H4 (cell line): Measurements from ENCODE around the gene PTGR1. TPM values are rescaled to one million over a fixed set of nuclear protein-coding genes. Genes with fewer than 3 reads are reported as not detected.
"Not testable (repeated sequence)": the region's sequence is repeated elsewhere in the genome, so short reads cannot be mapped to it uniquely, and the experiment has no call there.

Experiments
- DNase-seq: peaks from one replicate; pipeline ENCODE4 v3.0.0-alpha.2; 2015; ENCODE audit warnings: low spot score
- total RNA-seq: library from RNA; depleted of rRNA; stranded (reverse); fragments of >200 nt; shearing (Covaris generic); gene quantifications from 2 replicates; pipeline ENCODE4 v1.2.3, GENCODE V29; 2014

The PTGR1 gene
- total RNA-seq, 1 experiment from 2014 or later: 554 TPM

DNA sequence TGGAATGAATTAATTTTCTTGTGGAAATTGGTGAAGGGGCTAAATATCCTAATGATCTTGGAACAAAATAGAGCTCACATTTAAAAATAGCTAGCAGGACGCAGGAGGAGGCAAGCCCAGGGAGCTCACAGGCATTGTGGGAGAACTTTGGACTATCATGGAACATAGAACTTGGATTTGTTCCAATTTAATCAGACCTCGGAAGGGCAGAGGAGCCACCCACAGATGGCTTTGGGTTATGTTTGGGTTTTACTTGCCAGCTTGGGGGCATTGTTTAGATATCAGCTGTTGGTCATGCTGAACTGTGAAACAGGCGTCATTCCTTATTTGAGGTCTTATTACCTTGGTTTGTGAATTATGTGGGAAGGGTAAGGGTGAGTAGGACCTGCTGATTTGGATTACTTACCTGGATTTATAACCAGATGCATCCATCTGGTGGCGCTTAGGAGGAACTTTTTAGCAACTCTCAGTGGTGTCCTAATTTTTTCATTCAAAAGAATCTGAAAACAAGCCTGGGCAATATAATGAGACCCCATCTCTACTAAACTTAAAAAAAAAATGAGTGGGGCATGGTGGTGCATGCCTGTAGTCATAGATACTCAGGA is 14.1 kb upstream of the PTGR1 start:
- peak; percentile 61 for DNase-seq

GRCh38 chr9:111610845-111611244 is 11.4 kb upstream of the PTGR1 start:
- DNase-seq: no peak

- no peak for DNase-seq
These were observed 10.7 kb upstream of the PTGR1 start for GRCh38 chr9:111610149-111610548.

- no peak for DNase-seq
These were observed 5.7 kb upstream of the PTGR1 start for GRCh38 chr9:111605041-111605559.

- DNase-seq: no peak
These were observed 4.7 kb upstream of the PTGR1 start for GRCh38 chr9:111604054-111604615.

GRCh38 chr9:111603041-111603440 is 3.6 kb upstream of the PTGR1 start:
- no peak for DNase-seq

GRCh38 chr9:111601237-111602018 is 2.0 kb upstream of the PTGR1 start:
- peak; percentile 68 for DNase-seq

DNA sequence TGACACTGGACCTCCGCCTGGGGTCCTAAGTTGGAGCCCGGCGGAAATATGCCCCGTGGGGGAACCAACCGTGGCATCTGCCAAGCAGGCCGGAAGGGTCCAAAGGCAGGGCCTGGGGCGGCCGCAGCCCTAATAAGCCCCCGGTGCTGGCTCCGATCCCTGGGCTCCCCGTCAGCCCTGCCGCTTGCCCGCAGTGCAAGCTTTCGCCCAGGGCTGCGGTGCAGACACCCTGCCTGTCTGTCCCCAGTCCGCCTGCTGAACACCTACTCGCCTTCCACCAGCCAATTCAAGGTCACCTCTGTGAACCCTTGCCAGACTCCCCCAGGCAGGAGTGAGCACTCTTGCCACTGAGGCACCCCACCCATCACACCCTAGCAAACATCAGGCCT is 502 bp upstream of the PTGR1 start:
- no peak for DNase-seq

GRCh38 chr9:111598733-111599091 is 735 bp downstream of the PTGR1 start:
- DNase-seq: no peak

DNA sequence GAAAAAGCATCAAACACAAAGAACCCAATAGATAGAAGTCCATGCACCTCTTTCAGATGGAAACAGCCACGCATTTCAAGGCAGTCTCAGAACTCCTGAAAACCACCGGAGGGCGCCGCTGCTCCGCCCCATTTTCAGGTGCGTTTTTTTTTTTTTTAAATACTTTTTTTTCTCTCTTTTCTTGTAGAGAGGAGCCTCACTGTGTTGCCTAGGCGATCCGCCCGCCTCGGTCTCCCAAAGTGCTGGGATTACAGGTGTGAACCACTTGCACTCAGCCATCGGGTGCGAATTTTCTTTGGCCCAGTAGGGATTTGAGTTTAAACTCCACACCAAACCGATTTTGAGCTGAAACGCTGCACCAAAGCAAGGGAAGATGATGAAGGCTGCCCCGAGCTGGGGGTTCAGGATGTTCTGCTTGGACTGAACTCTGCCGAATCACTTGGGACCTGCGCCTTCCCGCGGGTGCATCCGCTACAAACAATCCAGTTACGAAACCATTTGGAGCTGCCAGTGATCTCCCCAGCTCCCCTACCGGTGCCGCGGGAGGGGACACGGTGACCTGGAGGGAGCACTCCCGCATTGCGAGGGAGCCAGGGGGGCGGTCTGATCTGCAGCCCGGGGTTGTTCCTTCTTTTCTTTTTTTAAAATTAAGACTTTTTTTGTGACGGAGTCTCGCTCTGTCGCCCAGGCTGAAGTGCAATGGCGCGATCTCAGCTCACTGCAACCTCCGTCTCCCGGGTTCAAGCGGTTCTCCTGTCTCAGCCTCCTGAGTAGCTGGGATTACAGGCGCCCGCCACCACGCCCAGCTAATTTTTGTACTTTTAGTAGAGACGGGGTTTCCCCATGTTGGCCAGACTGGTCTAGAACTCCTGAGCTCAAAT is 1.4 kb downstream of the PTGR1 start:
- peak; percentile 53 for DNase-seq

DNA sequence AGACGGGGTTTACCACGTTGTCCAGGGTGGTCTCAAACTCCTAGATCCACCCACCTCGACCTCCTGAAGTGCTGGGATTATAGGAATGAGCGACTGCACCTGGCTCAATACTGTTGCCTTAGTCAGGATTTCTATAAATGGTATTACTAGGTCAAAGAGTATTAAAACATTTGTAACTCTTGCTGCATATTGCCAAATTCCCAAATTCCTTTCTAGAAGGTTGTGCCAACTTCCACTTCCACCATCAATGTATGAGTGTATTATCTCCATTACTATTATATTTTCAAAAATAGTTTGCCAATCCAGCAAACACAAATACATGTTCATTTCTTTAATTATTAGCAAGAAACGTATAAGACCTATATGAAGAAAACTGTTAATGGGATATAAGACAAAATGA is 10.6 kb downstream of the PTGR1 start:
- no peak for DNase-seq

DNA sequence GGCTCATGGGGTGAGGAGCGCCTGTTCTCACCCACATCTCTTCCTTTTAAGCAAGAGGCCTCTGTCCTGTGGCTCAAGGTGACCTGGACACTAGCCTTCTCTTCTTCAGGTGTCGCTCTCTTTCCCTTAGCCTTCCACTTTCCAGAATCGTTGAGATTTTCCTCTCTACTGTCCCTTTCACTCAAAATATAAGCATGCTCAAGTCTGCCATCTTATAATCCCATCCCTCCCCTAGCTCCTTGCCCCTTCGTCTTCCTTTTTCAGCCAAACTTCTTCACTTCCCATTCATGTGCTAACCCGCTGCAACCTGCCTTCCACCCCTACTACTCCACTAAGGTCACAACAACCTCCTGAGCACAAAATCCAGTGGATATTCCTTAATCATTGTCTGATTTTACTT is 13.1 kb downstream of the PTGR1 start:
- DNase-seq: no peak

- no peak for DNase-seq
These were observed 16.6 kb downstream of the PTGR1 start for GRCh38 chr9:111582888-111583287.

DNA sequence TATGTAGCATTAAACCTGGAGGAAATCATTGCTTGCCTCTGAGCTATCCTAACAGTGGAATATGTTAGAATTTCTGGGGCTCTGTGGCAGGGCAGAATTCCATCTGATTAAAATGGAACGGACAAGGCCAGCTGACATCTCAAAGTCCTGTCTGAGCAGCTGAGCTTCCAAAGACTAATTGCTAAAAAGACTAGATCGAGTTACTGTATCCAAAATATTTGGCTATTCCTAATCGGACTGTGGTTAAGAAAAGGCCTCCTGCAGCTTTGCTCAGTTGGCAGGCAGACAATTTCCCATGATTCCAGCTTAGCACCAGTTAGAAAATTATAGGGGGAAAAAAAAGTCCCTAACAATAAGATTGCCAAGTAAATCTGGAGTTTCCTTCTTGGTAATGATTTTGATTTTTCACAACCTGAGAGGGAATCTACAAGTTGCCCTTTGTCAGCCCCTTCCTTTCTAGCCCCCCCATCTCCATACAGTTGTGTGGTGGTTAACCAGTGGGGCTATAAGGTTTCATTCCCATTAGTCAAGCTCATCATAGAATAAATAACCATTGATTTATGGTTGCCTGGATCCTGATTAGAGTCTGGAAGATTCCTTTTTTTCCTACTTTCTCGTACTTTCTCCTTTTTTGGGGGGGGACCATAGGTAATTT is 26.4 kb downstream of the PTGR1 start:
- DNase-seq: peak; percentile 91

GRCh38 chr9:111568127-111568526 is 31.3 kb downstream of the PTGR1 start:
- not testable (repeated sequence) for DNase-seq

GRCh38 chr9:111566234-111566633 is 33.2 kb downstream of the PTGR1 start:
- DNase-seq: no peak

- no peak for DNase-seq
These were observed 38.2 kb downstream of the PTGR1 start for GRCh38 chr9:111561165-111561719.

DNA sequence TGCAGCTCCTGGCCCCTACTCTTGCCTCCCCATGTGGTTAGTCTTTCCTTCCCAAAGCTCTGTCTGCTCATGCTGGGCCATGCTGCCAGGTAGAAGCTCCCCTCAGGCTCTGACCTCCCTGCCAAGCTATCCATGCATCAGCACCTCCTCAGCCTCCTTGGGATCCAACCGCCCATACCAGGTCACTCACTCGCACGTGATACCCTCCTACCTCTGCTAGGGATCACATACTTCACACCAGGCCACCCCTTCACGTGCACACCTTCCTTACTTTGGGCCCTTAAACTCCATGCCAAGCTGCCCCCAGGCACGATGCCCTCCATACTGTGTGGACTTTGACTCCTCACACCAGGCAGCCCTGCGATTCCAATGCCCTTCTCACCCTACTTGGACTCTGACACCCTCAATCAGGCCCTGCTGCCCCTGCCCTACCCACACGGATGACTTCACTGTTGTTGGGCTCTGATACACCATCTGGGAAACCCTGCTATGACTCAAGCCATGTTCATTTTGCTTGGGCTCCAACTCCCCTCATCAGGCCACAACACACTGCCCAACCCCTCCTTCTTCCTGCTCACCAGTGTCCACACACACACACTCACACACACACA is 40.3 kb downstream of the PTGR1 start:
- DNase-seq: peak; percentile 37

DNA sequence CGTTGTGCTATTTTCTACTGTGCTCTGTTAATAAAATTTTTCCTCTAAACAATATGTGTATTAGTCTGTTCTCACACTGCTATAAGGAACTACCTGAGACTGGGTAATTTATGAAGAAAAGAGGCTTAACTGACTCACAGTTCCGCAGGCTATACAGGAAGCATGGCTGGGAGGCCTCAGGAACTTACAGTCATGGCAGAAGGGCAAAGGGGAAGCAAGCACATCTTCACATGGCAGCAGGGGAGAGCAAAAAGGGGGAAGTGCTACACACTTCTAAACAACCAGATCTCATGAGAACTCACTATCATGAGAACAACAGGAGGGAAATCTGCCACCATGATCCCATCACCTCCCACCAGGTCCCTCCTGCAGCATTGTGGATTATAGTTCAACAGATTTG is 44.0 kb downstream of the PTGR1 start:
- DNase-seq: not testable (repeated sequence)

DNA sequence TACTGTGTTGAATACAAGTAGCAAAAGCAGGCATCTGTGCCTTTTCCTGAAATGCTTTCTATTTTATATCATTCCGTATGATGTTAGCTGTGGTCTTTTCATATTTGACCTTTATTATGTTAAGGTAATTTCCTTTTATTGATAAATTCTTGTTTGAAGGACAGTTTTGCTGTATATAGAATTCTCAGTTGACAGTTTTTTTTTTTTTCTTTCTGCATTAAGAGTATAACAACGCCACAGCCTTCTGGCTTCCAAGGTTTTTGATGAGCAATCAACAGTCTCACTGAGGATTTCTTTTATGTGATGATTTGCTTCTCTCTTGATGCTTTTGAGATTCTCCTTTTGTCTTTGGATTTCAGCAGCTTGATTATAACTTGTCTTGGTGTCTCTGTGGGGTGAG is 50.8 kb downstream of the PTGR1 start:
- no peak for DNase-seq
